Left lobe of liver (tissue), 2 donors: Measurements from ENCODE around the gene EEIG1. TPM values are rescaled to one million over a fixed set of nuclear protein-coding genes. Genes with fewer than 3 reads are reported as not detected.
A peak's percentile ranks its signal among the peaks of the same experiment; 100 is the strongest.

Source experiments
- ATAC-seq: fragments of 200-7000 bp; cut with Tn5 transposase; one replicate; pipeline ENCODE4 v1.9.1; 2020; ENCODE audit warnings: mild to moderate bottlenecking, moderate library complexity
- DNase-seq: peaks from one replicate; pipeline ENCODE4 v3.0.0-alpha.2; 2020; ENCODE audit warnings: low spot score
- total RNA-seq: library from RNA; stranded (reverse); gene quantifications from one replicate; pipeline ENCODE4 v1.2.1, GENCODE V29; 2021
- donor health status: DM: no; HTN: no; CAD: no; lungs with moderate emphysema.
- donor health status: DM: no; HTN: yes; CAD: no.

The EEIG1 gene
- total RNA-seq, 1 donor from 2014 or later, result 42.5 TPM

GRCh38 chr9:127975376-127976315 lies 5.1 kb downstream of the EEIG1 start:
- DNase-seq, result no peak
- no peak for ATAC-seq

DNA sequence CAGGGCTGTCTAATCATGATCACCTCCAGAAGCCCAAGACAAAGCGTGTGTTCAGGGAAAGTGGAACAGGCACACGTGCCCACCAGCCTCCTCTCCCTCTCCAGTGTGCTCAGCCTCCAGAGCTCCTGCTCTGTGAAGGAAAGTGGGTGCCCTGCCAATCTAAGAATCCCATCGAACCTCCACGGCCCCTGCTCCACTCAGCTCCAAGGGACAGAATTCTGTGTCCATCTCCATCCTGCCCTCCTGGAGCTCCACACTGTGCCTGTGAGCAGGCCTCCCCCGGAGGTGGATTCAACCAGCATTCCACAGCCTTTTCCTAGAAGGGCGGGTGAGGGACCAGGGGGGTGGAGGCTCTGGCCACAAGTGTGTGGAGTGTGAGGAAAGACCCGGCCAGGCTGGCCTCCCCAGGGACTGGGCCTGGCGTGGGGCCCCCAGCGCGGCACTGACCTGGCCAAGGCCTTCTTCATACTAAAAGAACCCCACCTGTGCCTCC lies 6.0 kb downstream of the EEIG1 start:
- no peak for ATAC-seq
- no peak for DNase-seq

DNA sequence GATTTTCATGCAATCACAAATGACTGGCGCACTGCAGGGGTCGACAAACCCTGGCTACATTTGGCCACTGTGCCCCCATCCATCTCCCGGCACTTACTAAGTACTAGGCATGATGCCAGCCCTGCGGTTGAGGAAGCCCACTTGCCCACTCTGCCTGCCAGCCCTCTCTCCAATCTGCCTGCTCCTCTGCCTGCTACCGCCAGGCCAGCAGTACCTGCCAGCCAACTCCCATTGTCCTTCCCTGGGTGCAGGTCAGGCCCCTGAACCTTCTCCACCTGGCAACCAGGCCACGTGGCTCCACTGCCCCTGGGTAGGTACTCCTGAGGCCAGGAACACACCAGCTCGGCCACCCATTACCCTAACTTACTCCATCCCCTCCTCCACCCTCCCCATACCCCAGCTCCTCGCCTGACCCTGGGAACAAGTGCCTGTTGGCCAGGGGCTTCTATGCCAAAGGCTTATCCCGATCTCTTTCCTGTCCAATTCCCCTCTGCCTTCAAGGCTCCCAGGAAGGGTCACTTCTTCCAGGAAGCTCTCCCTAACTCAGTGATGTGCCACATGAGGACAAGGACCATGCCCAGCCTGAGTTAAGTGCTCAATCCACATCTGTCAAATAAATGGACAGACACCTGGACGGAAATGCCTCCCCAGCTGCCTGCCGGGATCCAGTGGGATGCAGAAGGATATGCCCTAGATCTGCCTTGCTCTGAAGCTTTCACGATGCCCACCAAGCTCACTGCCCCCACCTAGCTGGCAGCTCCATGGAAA lies 6.6 kb downstream of the EEIG1 start:
- DNase-seq (peak; percentile 85), ATAC-seq (peak; percentile 57)

DNA sequence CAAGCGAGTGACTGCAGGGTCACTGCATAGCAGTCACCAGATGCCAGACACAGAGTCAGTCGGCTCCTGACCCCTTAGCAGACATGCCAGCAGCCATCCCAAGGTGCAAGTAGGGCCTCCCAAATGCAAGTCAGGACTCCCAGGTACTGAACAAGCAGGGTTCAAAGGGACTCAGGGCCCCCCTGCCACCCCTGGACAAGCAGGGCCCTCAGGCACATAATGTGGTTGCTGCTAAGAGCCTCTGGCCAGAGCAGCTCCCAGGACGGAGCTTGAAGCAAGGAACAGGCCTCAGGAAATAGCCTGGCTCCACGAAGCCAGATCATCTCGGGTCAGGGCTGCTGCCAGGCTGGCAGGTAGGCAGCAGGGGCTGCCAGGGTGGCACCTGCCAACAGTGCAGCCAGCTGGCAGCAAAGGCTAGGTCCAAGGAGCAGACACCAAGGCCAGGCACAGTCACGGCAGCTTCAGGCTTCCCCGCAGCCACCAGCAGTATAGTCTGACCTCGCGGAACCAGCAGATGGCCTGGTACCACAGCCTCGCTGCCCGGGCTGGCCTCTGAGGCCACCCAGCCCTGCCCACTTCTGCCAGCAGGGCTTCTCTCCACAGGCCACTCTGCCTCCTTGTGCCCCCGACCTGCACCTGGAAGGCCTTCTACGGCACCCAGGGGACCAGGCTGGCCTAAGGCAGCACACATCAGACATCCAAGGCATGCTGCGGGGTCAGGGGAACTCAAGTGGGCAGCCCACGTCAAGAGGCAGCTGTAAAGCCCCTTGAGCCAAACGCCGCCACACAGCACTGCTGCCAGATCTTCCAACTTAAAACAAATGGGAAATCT lies 7.4 kb downstream of the EEIG1 start:
- DNase-seq (peak; percentile 96), ATAC-seq (peak; percentile 76)

- peak; percentile 65 for DNase-seq
- peak; percentile 11 for ATAC-seq
Observed at GRCh38 chr9:127972236-127972871, 8.4 kb downstream of the EEIG1 start.

GRCh38 chr9:127971357-127972235 lies 9.2 kb downstream of the EEIG1 start:
- DNase-seq (no peak), ATAC-seq (no peak)

GRCh38 chr9:127970401-127971313 lies 10.1 kb downstream of the EEIG1 start:
- no peak for ATAC-seq

DNA sequence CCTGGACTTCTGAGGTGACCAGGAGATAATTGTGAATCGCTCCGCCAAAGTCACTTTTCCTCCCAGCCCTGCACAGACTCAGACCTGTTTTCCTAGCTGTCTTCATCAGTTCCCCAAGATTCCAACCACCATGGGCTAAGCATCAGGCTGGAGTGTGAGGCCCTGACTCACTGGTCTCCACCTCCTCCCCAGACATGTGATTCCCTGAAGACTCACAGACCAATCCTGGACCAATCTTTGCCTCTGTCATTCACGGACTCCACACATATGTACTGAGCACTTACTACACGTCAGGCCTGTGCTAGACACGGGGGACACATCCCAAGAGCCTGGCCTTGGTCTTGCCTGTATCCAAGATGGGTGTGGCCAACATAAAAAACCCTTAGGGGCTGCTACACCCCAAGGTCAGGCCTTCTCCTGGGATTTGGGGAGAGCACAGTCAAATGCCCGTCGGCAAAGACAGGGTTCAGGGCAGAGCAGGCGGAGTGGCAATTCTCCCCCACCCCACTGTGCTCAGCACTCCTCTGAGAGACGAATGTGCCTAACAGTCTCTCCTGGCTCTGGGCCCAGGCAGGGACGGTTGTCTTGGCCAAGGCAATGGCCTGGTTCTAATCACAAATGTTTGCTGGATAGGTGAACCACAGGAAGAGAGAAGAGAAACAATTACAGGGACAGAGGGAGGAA lies 11.9 kb downstream of the EEIG1 start:
- ATAC-seq, result peak; percentile 6
- DNase-seq, result peak; percentile 73

More at GRCh38 chr9:127970401-127971313, 10.1 kb downstream of the EEIG1 start:
- no peak for DNase-seq

- DNase-seq, result no peak
Observed at GRCh38 chr9:127968042-127968441, 12.7 kb downstream of the EEIG1 start.

GRCh38 chr9:127967151-127967809 lies 13.5 kb downstream of the EEIG1 start:
- no peak for DNase-seq
- ATAC-seq, result no peak

More at GRCh38 chr9:127968042-127968441, 12.7 kb downstream of the EEIG1 start:
- ATAC-seq, result no peak

GRCh38 chr9:127966416-127967150 lies 14.2 kb downstream of the EEIG1 start:
- DNase-seq (no peak), ATAC-seq (no peak)

DNA sequence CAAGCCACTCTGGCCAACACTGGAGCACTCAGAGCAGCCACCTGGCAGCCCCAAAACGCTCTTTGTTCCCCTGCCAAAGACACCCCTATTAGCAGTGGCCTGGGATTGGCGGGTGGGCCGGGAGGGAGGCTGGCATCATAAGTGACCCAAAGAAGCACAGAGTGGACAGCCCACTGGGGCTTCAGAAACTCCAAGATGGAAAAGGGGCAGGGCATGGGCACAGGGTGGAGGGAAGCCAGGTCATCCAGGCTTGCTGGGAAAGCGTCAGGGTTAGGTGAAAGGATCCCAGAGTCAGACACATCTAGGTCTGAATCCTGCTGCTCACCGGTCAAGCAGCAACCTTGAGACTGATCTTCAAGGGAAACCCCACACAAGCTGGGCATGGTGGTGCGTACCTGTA lies 14.8 kb downstream of the EEIG1 start:
- ATAC-seq, result peak; percentile 4
- DNase-seq, result no peak

- peak; percentile 64 for ATAC-seq
- peak; percentile 91 for DNase-seq
Observed at GRCh38 chr9:127963359-127964064, 17.3 kb downstream of the EEIG1 start.

- ATAC-seq (peak; percentile 33), DNase-seq (no peak)
Observed at GRCh38 chr9:127963041-127963358, 17.8 kb downstream of the EEIG1 start.

DNA sequence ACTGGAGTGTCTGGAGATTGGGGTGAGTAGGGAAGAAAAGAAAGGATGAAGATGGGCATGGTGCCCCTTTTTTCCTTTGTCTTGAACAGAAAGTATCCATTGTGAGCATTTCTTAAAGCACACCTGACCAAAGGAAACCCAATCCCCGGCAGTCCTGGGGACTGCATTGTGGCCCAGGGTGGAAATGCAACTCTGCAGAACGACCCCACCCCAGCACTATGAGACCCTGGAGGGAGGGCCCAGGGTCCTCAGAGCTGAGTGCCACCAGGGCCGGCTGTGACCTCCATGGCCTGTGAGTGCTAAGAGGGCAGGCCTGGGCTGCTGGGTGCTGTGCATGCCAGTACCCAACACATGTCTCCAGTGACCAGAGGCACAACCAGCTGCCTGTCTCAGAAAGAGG lies 18.5 kb downstream of the EEIG1 start:
- ATAC-seq (no peak), DNase-seq (no peak)

GRCh38 chr9:127961613-127962155 lies 19.1 kb downstream of the EEIG1 start:
- no peak for DNase-seq
- ATAC-seq, result no peak
